LoVo (cell line): ENCODE data around the gene PEF1.
"Not testable (repeated sequence)": the region's sequence is repeated elsewhere in the genome, so short reads cannot be mapped to it uniquely, and the experiment has no call there.

Experiments
- DNase-seq: peaks from one replicate; pipeline ENCODE4 v3.0.0-alpha.2; 2016; ENCODE audit warnings: low spot score

Gene PEF1

GRCh38 chr1:31609514-31610118 is 35.1 kb downstream of the PEF1 start:
- DNase-seq, result no peak

- DNase-seq, result no peak
Observed at GRCh38 chr1:31607360-31607759, 37.3 kb downstream of the PEF1 start.

GRCh38 chr1:31605908-31606427 is 38.7 kb downstream of the PEF1 start:
- DNase-seq, result no peak

DNA sequence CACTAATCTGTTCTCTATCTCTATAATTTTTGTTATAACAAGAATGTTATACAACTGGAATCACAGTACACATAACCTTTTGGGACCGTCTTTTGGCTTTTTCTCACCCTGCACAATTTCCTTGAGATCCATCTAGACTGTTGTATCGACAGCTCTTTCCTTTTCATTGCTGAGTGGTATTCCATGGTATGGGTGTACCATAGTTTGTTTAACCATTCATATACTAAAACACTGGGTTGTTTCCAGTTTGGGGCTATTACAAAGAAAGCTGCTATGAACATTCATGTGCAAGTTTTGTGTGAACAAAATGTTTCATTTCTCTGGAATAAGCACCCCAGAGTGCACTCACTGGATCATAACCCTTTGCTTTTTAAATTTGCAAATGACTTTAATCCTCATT is 42.6 kb downstream of the PEF1 start:
- DNase-seq, result no peak

DNA sequence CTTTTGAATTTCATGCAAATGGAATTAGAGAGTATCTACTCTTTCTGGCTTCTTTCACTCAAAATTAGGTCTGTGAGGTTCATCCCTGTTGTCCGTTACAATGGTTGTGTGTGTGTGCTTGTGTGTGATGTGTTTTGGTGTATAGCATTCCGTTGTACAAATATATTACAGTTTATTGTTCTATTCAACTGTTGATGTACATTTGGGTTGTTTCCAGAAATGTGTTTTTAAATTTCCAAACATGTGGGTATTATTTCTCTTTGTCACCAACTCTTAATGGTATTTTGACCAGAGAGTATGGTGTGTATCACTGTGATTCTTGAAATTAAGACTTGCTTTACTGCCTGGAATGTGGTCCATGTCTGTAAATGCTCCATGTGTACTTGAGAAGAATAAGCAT is 44.0 kb downstream of the PEF1 start:
- no peak for DNase-seq

DNA sequence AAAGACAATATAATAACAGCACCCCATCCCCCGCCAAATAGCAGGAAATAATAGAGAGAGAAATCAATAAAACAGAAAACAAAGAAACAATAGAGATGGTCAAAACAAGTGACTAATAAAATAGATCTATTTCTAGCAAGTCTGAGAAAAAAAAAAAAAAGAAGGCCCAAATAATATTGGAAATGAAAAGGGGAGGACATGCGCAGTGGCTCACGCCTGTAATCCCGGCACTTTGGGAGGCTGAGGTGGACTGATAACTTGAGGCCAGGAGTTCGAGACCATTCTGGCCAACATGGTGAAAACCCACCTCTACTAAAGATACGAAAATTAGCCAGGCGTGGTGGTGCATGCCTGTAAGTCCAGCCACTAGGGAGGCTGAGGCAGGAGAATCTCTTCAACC is 45.7 kb downstream of the PEF1 start:
- no peak for DNase-seq

DNA sequence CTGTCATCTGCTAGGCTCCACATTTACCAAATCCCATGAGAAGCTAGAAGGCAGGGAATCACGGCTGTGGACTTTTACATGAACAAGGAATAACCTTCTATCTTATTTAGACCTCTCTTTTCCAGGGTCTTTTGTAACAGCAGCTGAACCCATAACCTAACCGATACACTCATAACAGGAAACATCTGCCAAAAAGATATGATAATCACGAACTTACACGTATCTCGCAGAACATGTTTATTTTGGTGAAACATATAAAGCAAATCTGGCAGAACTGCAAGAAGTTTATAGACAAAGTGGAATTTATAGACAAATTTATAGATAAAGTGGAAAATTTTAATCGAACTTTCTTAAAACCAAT is 48.0 kb downstream of the PEF1 start:
- DNase-seq, result no peak

DNA sequence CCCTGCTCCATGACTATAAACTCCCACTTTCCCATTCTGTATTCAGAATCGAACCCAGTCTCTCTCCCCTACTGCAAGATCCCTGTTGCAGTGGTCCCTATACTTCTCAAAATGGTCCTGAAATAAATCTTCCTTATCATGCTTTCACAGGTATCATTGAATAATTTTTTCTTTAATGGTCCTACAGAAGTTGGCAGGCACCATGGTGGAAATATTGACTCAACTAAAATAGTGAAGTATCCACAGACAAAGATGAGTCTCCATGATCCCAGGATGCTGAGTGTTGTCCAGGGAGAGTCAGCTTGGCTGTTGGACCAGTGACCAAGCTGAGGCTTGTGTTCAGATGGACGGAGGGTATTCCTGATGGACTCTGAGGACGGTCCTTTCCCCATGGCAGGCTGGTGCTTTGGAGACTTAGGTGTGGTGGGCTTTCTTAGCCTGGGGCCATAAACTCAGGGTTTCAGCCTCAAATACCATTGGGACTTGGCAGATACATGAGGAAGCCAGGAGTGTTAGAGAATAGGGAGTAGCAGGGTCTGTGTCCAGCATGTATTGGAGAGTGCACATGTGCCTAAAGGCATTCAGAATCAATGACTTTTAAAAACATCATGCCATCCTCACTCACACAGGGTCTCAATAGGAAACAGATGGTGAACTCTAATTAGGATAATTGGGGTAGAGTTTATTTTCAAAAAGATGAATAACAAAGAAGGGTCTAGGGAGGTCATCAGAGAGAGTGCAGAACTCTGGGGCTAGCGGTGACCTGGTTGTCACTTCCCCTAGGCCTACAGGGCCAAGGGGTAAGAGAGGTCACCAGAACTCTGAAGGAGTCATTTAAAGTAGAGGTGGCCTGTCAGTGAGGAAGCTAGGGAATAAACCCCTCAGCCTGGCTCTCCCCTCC is 48.6 kb downstream of the PEF1 start:
- no peak for DNase-seq

DNA sequence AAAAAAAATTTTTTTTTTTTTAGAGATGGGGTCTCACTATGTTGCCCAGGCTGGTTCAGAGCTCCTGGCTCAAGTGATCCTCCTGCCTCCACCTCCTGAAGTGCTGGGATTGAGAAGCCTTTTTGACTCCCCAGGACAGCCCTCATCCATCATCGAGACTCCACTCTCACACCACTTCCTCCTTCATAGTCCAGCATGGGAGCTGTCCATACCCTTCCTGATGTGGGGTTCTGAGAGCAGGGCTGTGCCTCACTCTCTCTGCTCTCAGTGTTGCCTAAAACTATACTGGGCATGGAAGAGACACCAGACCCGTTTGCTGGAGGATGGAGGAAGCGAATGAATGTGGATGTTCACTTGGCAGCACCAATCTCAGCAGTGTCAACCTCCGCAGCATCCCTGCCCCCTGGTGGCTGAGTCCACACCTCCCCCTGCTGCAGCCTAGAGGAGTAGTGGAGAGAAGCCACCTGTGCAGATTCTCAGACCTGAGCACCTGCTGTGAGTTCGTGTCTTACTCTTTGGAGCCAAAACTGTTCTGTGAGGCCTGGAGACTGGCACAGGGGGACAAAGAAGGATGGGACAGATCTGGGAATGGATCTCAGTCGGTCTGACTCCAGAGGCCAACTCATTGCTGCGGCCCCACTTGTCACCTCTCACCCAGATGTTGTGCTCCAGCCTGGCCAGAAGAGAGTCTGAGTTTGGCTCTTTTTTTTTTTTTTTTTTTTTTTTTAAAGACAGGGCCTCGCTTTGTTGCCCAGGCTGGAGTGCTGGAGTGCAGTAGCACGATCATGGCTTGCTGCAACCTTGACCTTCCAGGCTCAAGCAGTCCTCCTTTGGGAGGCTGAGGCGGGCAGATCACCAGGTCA is 50.7 kb downstream of the PEF1 start:
- DNase-seq, result peak; percentile 71

DNA sequence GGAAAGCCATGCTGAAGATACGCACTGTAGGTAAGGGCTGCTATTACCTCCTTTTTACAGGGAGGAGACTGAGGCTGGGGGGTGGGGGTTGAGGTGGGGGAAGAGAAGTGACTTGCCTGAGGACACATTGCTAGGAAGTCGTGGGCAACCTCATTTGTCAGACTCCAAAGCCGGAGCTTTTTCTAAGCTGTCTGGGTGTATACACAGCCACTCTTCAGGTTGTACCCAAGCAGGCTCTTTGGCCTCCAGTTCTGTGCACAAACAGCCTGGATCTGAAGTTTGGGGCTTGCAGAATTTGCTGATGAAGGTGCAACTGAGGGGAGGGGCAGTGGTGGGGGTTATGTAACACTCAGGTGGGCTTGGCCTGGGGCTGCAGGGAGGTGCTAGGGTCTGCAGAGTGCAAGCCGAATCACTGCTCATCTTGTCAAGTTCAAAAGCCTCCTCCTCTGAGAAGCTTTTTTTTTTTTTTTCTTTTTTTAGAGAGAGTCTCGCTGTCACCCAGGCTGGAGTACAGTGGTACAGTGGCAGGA is 51.5 kb downstream of the PEF1 start:
- DNase-seq, result no peak

GRCh38 chr1:31592132-31592531 is 52.5 kb downstream of the PEF1 start:
- DNase-seq, result no peak

- DNase-seq, result peak; percentile 82
Observed at GRCh38 chr1:31591425-31592093, 53.1 kb downstream of the PEF1 start.

- DNase-seq, result peak; percentile 59
Observed at GRCh38 chr1:31588751-31589515, 55.7 kb downstream of the PEF1 start.

- peak; percentile 71 for DNase-seq
Observed at GRCh38 chr1:31587720-31588423, 56.8 kb downstream of the PEF1 start.

DNA sequence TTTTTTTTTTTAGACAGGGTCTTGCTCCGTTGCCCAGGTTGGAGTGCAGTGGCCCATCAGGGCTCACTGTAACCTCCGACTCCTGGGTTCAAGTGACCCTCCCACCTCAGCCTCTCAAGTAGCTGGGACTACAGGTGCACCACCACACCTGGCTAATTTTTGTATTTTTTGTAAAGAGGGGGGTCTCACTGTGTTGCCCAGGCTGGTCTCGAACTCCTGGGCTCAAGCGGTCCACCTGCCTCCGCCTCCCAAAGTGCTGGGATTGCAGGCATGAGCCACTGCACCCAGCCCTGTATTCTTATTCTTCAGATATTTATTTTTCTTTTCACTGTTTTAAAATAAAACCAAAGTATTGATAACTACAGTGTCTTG is 57.4 kb downstream of the PEF1 start:
- DNase-seq, result not testable (repeated sequence)

- no peak for DNase-seq
Observed at GRCh38 chr1:31586376-31587327, 58.0 kb downstream of the PEF1 start.

- DNase-seq, result no peak
Observed at GRCh38 chr1:31585736-31586365, 58.8 kb downstream of the PEF1 start.

GRCh38 chr1:31584869-31585735 is 59.6 kb downstream of the PEF1 start:
- DNase-seq, result no peak
